HG02588 (cell line): ENCODE data around the gene LEMD2.

Experiments
- ATAC-seq: cut with Tn5 transposase; IDR thresholded peaks from one replicate; pipeline ENCODE4 v1.9.1; 2021; ENCODE audit warnings: mild to moderate bottlenecking, moderate library complexity; ENCODE audit not compliant: unreplicated experiment

Gene LEMD2

DNA sequence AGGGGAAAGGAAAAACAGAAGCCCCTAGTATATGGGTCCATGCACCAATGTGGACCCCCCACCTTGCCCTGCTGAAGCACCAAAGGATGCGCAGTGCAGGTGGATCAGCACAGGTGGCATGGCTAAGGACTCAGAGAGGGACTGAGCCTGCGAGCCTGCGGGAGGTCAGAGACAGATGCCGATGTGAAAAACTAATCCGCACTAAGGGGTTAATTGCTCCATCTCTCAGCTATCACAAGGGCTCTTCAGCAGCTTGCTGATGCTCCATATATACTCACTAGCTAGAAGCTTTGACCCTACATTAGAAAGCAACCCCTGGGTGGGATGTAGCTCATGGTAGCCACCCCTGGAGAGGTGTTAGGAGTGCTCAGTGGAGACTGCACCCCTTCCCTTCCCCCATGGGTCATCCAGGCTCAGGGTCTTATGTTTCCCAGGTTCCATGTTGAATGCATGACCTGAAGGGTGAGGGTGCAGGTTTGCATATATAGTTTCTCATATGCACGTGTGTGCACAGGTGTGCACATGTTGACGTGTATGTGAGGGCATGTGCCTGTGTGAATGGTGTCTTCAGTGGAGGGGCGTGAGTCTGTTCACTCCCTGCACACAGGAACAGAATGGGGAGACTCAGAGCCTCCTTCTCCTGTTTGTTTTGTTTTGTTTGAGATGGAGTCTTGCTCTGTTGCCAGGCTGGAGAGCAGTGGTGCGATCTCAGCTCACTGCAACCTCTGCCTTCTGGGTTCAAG, 28.9 kb downstream of the LEMD2 start:
- no peak for ATAC-seq

- no peak for ATAC-seq
Observed at GRCh38 chr6:33758815-33759216, 30.1 kb downstream of the LEMD2 start.

- ATAC-seq = no peak
Observed at GRCh38 chr6:33757906-33758305, 31.0 kb downstream of the LEMD2 start.

DNA sequence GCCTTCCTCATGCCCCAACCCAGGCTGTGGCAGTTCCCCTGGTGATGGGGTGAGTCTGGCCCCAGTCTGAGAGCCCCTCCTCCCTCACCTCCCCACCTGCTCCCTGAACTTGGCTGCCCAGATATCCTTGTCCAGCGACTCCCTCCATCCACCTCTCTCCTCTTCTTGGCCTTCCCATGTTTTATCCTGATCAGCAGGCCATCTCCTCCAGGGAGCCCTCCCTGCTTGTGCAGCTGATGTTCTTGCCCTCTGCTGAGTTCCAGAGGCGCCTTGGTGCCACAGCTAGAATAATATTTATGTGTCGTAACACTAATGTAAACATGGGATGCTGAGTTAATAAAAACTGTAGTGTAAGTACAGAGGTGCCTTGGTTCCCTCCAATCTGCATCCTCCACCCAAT, 31.8 kb downstream of the LEMD2 start:
- ATAC-seq = no peak

GRCh38 chr6:33756211-33756954, 32.5 kb downstream of the LEMD2 start:
- no peak for ATAC-seq

DNA sequence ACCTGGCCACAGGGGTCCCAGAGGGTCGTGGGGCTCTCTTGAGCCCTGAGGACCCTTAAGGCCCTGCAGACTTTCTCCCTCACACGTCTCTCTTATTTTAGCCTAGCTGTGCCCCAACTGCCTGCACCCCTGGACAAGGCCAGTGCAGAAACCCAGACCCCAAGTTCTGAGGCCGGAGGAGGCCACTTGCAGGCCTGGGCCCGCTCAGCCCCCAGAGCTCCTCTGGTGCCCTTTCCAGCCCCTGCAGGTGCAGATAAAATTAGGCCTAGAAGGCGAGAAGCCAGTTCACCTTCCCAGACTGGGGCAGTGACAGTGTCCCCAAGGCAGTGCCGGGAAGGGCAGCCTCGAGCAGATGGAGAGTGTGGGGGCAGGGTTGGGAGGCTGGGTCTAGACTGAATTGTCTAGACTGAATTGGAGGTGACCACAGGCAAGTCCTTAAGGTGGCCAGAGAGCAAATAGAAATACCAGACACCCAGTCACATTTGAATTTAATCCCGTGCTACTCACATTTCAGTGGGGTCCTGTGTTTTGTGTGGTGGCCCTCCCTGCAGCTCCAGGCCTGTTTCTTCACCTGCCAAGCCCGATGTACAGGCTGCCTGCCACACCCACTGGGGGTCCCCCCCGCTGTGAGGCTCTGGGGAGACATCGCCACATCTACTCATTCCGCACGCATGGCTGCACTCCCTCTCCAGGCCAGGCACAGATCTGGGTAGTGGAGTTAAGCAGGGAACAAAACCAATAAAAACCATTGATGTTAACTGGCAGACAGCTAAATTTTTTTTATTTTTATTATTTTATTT, 33.7 kb downstream of the LEMD2 start:
- no peak for ATAC-seq

- no peak for ATAC-seq
Observed at GRCh38 chr6:33754222-33754621, 34.7 kb downstream of the LEMD2 start.

DNA sequence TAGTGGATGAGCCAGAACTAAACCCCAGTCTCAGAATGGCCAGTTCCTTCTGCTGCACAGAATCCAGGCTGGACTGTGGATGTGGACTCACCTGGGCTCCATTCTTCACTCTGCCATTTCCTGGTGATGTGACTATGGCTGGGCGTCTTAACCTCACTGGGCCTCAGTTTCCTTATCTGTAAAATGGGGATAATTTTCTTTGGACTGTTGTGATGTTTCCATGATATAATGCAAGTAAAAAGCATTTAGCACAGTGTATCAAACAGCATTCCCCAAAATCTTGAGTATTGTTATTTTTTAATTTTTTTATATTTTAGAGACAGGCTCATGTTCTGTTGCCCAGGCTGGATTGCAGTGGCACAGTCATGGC, 36.3 kb downstream of the LEMD2 start:
- no peak for ATAC-seq

DNA sequence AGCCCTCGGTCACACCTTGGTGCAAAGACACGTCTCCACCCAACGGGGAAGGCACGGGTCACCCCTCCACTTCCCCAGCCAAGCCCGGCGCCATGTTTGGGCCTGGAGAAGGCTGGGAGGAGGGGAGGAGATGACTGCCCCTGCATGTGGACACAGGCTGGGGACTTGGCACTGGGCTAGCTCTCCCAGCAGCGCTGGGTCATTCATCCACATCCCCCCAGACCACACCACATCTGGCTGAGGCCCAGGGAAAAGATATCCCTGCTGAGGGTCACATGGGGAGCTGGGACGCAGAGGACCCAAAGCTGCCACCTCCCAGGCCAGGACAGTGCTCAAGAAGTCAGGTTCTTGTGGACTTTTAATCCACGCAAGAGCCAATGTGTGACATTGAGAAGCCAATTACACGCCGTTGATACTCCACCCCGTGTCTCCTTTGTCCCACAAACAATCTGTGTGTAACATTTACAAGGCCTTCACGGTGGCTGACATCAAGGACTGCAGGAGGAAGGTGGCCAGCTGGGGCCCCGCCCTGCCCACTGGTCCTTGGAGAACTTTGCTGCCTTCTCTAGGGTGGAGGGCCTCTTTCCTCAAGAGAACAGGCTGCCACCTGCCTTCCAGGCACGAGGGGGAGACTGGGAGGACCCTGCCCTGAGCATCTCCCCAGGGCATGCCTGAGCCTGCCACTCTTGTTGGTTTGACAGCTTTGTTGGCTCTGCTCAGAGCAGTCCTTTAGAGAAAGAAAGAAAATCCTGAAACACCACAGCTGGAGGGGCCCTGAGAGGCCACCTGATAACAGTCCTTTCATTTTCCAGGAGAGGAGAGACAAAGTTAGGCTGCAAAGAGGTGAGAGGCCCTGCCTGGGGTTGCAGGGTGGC, 36.9 kb downstream of the LEMD2 start:
- ATAC-seq = no peak

- ATAC-seq = no peak
Observed at GRCh38 chr6:33750244-33750991, 38.5 kb downstream of the LEMD2 start.

GRCh38 chr6:33749401-33749800, 39.5 kb downstream of the LEMD2 start:
- ATAC-seq = no peak

GRCh38 chr6:33748841-33749240, 40.1 kb downstream of the LEMD2 start:
- no peak for ATAC-seq

DNA sequence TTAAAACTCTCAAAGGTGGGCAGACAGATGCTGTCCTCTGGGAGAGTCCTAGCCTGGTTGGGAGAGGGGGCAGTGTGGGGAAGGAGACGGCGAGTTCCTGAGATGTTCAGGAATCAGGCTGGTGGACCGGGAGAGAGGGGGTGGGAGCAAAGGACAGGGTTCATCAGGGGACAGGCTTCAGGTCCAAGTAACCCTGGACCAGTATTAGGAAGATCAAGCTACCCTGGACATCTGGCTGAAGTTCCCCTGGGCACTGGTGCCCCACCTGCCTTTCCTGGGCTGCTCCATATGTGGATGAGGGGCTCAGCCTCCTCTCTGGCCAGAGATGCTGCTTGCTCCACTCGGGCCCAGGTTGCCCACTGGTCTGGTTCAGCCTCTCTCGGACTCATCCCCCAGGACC, 41.1 kb downstream of the LEMD2 start:
- ATAC-seq = no peak

- ATAC-seq = no peak
Observed at GRCh38 chr6:33746651-33747100, 42.3 kb downstream of the LEMD2 start, which contains the start of gene IP6K3. Gene IP6K3, minus strand, starts transcription at chr6:33746905. Its CDS starts 11,429 bp downstream, at chr6:33735476.

GRCh38 chr6:33746036-33746600, 42.8 kb downstream of the LEMD2 start:
- no peak for ATAC-seq

- ATAC-seq = no peak
Observed at GRCh38 chr6:33745548-33745947, 43.4 kb downstream of the LEMD2 start.

DNA sequence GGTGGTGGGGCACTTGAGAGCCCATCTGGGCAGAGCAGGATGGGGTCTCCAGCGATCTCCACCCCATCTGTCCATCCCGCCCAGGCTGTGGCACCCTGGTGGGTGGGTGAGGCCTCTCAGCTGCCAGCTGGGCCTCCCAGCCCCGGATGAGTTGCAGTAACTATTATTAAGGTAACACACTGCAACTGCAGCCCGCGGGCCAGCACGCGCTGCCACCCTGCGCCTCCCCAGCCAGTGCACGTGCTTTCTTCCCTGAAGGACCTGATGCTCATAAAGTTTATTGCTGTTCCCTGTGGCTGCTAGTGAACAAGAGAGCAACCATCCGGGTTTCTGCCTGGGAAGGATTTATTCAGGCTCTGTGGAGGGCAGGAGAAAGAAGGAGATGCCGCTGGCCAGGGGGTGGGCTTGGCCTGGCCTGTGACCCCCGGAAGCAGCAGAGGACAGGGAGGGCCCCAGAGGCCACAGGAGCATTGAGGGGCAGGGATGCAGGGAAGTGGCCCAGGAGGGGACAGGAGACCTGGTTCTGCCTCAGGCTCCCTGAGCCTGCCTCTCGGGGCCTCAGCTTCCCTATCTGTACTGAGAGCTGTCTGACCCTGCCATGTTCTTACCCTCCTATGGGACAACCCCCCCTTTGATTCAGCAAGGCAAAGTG, 43.9 kb downstream of the LEMD2 start:
- ATAC-seq = no peak

DNA sequence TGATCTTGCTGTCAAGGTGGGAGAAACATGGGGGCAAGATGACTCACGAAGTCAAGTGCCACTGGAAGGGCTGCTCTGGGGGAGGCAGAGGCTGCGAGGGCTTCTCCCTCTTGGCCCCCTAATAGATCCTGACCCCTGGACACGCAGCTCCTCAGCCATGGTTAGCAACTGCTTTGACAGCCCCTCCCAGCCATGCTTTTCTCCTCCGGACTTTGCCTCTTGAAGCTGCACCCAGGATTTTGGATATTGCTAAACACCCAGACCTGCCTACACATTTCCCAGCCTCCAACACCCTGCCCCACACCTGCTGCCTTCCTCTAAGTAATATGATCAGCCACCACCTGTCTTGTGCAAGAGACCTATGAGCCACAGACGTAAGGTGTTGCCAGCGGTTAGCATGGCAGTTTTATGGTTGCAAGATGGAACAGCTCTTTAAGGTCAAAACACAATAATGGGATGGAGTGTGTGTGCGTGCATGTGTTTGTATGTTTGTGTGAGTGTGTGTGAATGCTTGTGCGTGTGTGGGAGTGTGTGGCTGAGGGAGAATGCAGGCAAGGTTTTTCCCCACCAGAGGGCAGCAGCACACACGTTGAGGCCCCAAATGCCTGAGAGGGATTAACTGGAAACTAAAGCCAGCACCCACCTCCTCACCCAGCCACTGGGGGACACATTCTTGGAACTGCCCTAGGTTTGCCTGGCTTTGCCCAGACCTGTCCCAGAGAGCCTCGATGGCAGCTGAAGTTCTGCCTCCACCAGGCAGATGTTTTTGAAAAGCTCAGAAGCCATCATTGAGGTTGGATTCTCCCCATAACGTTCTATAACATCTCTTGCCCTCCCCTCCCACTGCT, 44.7 kb downstream of the LEMD2 start:
- ATAC-seq = no peak
